SU-DHL-6 (cell line): ENCODE data around the gene IGF1.

Experiments
- H2AFZ ChIP-seq: fragments of 200-600 bp; sonication (generic); 2 replicates; pipeline ENCODE4 v1.6.1; 2014; ENCODE audit warnings: low read depth, mild to moderate bottlenecking, moderate library complexity, mixed read lengths, antibody characterized with exemption, low read length; ENCODE audit not compliant: severe bottlenecking
- H3F3A ChIP-seq: fragments of 200-600 bp; shearing (Covaris generic); 2 replicates; pipeline ENCODE4 v1.6.0; 2016; ENCODE audit warnings: antibody characterized with exemption, mild to moderate bottlenecking; ENCODE audit not compliant: insufficient read depth
- H3K27ac ChIP-seq: fragments of 200-600 bp; sonication (generic); 2 replicates; pipeline ENCODE4 v1.5.1; 2016; ENCODE audit warnings: low read depth, mild to moderate bottlenecking, low read length, moderate library complexity, mixed read lengths
- H3K27me3 ChIP-seq: fragments of 200-600 bp; sonication (generic), shearing (Covaris generic); 2 replicates; pipeline ENCODE4 v1.6.0; 2014; ENCODE audit warnings: mild to moderate bottlenecking, low read length
- H3K36me3 ChIP-seq: fragments of 200-600 bp; sonication (generic); 2 replicates; pipeline ENCODE4 v1.6.1; 2014; ENCODE audit warnings: mild to moderate bottlenecking, low read length, mixed read lengths
- H3K4me2 ChIP-seq: fragments of 300-600, 200-600 bp; shearing (Covaris generic), sonication (generic); 2 replicates; pipeline ENCODE4 v1.6.0; 2014; ENCODE audit warnings: low read length, low read depth, mild to moderate bottlenecking; ENCODE audit not compliant: poor library complexity, severe bottlenecking
- H3K4me3 ChIP-seq: fragments of 200-600 bp; sonication (generic); 2 replicates; pipeline ENCODE4 v1.5.1; 2014; ENCODE audit warnings: antibody characterized with exemption, low read length, mild to moderate bottlenecking, mixed read lengths; ENCODE audit not compliant: insufficient read depth, poor library complexity, severe bottlenecking
- H3K79me2 ChIP-seq: fragments of 200-600 bp; sonication (generic); 2 replicates; pipeline ENCODE4 v1.6.1; 2014; ENCODE audit warnings: mild to moderate bottlenecking, low read length, moderate library complexity; ENCODE audit not compliant: insufficient read depth
- H3K9ac ChIP-seq: fragments of 200-600 bp; sonication (generic); 2 replicates; pipeline ENCODE4 v1.7.0; 2014; ENCODE audit warnings: mild to moderate bottlenecking, low read length
- H3K9me2 ChIP-seq: fragments of 200-600 bp; sonication (generic); replicated peaks from 2 replicates; pipeline ENCODE4 v1.6.1; 2014; ENCODE audit warnings: low read length; ENCODE audit not compliant: insufficient read depth
- H3K9me3 ChIP-seq: fragments of 200-600 bp; sonication (generic); 2 replicates; pipeline ENCODE4 v1.6.1; 2014; ENCODE audit warnings: low read length, mixed read lengths; ENCODE audit not compliant: insufficient read depth
- H4K20me1 ChIP-seq: fragments of 200-600 bp; sonication (generic); 2 replicates; pipeline ENCODE4 v1.6.1; 2014; ENCODE audit warnings: low read depth, mild to moderate bottlenecking, antibody characterized with exemption, low read length, moderate library complexity, mixed read lengths
- CTCF ChIP-seq: fragments of 200-600 bp; sonication (generic); IDR thresholded peaks from one replicate; pipeline ENCODE4 v1.5.1; 2017; ENCODE audit warnings: antibody characterized with exemption, mild to moderate bottlenecking, low read length, moderate library complexity; ENCODE audit not compliant: insufficient read depth, poor library complexity, severe bottlenecking
- EZH2phosphoT487 ChIP-seq: fragments of 200-600 bp; sonication (generic), shearing (Covaris generic); conservative IDR thresholded peaks from 2 replicates; pipeline ENCODE4 v1.6.1; 2018; ENCODE audit warnings: mild to moderate bottlenecking, antibody characterized with exemption, low read length, moderate library complexity, mixed read lengths

The IGF1 gene

DNA sequence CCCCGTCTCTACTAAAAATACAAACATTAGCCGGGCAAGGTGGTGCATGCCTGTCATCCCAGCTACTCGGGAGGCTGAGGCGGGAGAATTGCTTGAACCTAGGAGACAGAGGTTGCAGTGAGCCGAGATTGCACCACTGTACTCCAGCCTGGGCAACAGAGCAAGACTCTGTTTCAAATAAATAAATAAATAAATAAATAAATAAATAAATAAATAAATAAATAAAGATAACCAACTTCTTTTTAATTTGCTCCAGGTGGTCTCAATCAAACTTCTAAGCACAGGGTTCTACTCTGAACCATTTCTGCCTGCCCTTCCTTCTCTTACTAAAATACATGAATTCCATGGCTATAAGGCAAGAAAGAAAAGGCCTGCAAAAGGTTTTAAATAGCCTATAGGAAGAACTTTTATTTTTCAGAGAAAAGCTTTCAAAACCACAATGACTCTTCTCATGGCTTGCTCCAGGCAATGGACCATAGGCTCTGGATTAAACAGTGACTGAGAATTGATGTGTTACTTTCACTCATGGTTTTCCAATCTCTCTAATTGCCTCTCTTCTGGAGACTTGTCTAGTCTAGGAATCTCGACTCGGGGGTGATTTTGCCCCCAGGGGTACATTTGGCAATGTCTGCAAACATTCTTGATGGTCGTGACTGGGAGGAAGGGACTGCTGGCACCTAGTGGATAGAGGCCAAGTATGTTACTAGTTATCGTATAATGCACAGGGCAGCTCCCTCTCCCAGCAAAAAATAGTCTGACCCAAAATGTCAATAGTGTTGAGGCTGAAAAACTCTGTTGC, 14.4 kb downstream of the IGF1 start:
- Histone ChIP-seq H3K27ac (no peak overlapping the region), H3K27me3 (0 out of 2 replicates have a peak, but pooled peaks cover 6% of the 10 kb centered on the region), H3F3A (no peaks in the 10 kb centered on the region), H3K9me2 (no peaks in the 10 kb centered on the region), H2AFZ (no peak overlapping the region), H3K36me3 (no peaks in the 10 kb centered on the region), H3K9ac (no peak overlapping the region), H3K79me2 (no peaks in the 10 kb centered on the region), H3K4me2 (no peak overlapping the region), H4K20me1 (no peaks in the 10 kb centered on the region), H3K4me3 (no peak overlapping the region), H3K9me3 (no peaks in the 10 kb centered on the region)
- TF ChIP-seq EZH2phosphoT487 (no peak), CTCF (no peak)

- Histone ChIP-seq H3K4me2 (no peak overlapping the region), H3K79me2 (no peaks in the 10 kb centered on the region), H3K9me2 (no peaks in the 10 kb centered on the region), H2AFZ (no peak overlapping the region), H3K9me3 (no peaks in the 10 kb centered on the region), H3K4me3 (no peak overlapping the region), H3K9ac (no peak overlapping the region), H3F3A (no peaks in the 10 kb centered on the region), H4K20me1 (no peaks in the 10 kb centered on the region), H3K27me3 (0 out of 2 replicates have a peak, but pooled peaks cover 6% of the 10 kb centered on the region), H3K27ac (no peak overlapping the region), H3K36me3 (no peaks in the 10 kb centered on the region)
- TF ChIP-seq CTCF (no peak), EZH2phosphoT487 (no peak)
Observed at GRCh38 chr12:102463659-102464249, 16.6 kb downstream of the IGF1 start.

GRCh38 chr12:102462795-102463465, 17.4 kb downstream of the IGF1 start:
- no peaks in the 10 kb centered on the region for H3K36me3 ChIP-seq
- no peak overlapping the region for H3K9ac ChIP-seq
- no peaks in the 10 kb centered on the region for H3K9me3 ChIP-seq
- no peaks in the 10 kb centered on the region for H3K79me2 ChIP-seq
- H3K4me2 ChIP-seq, result no peak overlapping the region
- no peak for TF ChIP-seq CTCF
- no peak for TF ChIP-seq EZH2phosphoT487
- H3K9me2 ChIP-seq, result no peaks in the 10 kb centered on the region
- no peaks in the 10 kb centered on the region for H3F3A ChIP-seq
- H3K4me3 ChIP-seq, result no peak overlapping the region
- H2AFZ ChIP-seq, result no peak overlapping the region
- H4K20me1 ChIP-seq, result no peaks in the 10 kb centered on the region
- H3K27ac ChIP-seq, result no peak overlapping the region
- 0 out of 2 replicates have a peak, but pooled peaks cover 6% of the 10 kb centered on the region for H3K27me3 ChIP-seq
